HG02973 (cell line): Measurements from ENCODE around the gene MIPOL1.

Experiments used
- ATAC-seq: cut with Tn5 transposase; IDR thresholded peaks from one replicate; pipeline ENCODE4 v1.9.1; 2021; ENCODE audit warnings: moderate library complexity; ENCODE audit not compliant: unreplicated experiment

Gene MIPOL1

DNA sequence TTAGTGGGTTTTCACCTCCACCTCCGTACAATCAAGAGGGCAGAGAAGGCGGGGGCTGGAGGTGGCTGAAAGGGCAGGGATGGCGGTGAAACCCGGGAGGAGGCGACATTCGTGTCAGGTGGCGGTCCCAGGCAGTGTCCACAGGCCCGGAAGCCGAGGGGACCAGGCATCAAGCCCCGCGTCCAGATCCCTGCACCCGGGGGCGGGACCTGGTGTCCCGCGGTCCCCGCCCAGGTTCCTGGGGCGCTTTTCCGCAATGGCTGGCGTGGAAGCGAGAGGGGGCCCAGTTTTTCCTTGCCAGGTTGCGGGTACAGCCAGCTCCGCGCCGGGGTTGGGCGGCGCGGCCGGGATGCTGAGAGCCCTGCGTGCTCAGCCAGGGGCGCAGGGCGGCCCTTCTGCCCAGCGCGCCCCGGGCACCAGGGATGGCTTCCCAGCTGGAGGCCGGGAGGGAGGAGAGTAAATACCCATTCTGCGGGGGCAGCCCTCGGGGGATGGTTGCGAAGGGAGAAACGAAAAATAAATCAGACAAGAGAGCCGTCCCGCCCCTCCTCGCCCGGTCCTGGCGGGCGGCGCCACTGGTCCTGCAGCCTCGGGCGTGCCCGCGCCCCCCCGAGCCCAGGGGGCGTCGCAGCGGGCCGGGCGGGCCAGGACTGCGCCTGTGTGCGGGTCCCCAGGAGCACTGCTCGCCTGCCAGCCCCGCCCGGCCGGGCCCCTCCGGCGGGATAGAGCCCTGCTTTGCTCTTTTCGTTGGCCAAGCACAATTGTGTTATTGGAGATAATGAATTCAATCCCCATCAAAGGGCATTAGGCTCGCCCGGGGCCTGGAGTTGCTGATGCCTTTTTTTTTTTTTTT, 385.8 kb downstream of the MIPOL1 start:
- ATAC-seq, result no peak

- ATAC-seq, result no peak
Measured at GRCh38 chr14:37584211-37585100, 386.7 kb downstream of the MIPOL1 start.

DNA sequence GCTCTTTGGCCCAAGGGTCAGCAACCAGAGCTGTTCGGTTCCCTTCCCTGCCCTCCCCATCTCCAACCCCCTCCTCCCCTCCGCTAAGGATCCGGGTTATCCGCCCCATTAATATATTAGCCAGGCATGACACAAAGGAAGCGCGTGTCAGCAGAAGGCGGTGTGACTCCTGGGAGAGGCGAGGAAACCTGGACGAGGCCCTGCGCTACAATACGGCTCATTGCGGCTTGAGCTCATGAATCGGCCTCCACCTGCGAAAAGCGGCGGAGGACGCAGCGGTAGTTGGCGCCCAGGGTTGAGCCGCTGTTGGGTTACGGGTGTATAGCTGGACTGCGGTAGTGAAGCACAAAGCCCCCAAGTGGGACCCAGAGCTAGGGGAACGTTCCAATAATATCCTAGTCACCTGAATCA, 387.4 kb downstream of the MIPOL1 start:
- no peak for ATAC-seq

GRCh38 chr14:37585971-37586796, 388.4 kb downstream of the MIPOL1 start:
- ATAC-seq, result no peak

GRCh38 chr14:37586797-37587130, 389.0 kb downstream of the MIPOL1 start:
- ATAC-seq, result no peak

DNA sequence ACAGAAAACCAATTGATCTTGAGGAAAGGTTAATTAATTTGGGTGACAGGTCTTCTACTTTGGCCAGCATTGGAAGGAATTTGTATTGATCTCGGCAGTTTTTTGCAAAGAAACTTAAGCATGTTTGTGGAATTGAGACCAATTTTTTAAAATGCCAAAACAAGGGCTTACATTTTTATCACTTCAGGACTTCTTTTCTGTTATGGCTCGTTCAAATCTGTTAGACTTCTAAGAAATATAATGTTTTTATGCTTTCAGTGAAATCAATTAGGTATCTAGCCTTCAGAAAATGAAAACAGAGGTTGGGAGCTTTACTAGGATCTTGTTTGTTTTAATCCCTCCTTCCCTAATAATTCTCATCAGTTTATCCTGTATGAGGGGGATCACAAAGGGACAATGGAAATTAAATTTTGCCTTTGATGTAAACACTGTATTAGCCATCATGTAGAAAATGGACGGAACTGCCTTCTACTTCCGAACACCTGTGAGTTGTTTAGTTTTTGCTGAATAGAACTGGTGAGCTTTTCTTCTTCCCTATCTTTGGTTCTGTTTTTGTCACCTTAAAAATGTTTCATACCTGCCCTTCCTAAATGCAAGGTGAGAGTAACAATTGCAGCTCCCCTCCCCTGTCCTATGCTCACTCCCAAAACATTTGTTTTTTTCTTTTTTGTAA, 389.5 kb downstream of the MIPOL1 start:
- ATAC-seq, result no peak

DNA sequence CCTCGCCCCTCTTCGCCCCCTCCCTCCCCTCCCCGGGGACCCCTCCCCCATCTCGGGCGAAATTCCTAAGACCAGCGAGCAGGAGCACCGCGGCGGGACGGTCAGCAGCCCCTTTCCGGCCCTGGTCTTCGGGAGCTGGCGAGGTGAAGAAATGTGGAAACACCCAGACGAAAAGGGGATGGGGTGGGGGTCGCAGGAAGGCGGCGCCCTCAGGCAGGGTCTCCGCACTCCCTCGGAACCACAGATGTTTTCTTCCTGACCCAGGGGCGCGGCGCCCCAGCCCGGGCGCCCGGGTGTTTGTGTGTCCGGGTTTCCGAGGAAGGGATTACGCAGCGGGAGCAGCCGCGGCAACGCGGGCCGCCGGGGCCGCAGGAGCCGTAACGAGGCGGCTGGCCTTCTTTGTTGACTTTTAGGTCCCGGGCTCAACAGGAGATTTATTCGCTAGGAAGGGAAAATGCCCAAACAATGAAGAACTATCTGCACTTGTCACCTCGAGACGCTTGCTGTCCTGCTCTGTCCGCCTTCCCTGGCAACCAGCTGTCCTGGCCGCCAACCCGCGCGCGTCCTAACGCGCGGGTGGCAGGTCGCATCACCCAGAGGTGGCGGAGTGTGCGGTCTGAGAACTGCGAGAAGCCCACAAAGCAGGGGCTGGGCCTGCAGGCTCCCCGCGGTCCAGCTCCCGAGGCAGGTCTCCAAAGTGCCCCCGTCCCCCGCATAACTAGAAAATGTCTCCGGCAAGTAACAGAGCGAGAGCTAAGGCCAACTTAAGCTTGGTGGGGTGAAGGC, 390.3 kb downstream of the MIPOL1 start:
- ATAC-seq, result no peak

GRCh38 chr14:37588667-37588955, 390.9 kb downstream of the MIPOL1 start:
- ATAC-seq, result no peak

DNA sequence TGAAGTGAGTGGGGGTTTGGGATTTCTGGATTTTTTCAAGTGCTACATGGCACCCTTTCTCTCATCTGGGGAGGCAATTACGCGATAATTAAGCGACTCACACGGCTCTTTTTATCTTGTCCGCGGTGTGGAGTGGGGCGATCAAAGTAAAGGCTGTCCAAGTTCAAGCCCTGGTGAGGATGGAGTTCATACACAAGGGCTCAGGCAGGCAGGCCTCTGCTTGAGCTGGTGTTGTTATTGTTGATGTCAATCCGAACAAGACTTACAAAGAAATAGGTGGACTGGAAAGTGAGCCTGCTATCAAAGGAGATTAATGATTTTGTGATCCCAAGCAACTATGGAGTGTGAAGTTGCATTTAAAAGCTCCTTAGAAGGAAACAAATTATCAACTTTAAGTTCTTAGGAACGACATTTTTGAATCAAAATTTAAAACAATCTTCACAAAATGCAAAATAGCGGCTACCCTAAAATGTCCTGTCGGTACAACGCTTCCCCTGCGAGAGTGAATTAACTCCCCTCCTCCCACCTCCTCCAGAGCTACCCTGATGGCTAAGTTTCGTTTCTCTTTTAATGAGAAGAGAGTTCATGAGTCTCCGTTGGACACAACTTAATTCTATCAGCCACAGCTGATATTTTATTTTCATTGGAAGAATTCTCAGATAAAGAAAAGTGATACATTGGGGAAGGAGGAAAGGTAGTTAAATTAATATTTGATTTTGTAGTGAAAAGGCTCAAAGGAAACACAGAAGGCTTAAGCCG, 391.4 kb downstream of the MIPOL1 start:
- no peak for ATAC-seq

- no peak for ATAC-seq
Measured at GRCh38 chr14:37589715-37590427, 392.1 kb downstream of the MIPOL1 start.

DNA sequence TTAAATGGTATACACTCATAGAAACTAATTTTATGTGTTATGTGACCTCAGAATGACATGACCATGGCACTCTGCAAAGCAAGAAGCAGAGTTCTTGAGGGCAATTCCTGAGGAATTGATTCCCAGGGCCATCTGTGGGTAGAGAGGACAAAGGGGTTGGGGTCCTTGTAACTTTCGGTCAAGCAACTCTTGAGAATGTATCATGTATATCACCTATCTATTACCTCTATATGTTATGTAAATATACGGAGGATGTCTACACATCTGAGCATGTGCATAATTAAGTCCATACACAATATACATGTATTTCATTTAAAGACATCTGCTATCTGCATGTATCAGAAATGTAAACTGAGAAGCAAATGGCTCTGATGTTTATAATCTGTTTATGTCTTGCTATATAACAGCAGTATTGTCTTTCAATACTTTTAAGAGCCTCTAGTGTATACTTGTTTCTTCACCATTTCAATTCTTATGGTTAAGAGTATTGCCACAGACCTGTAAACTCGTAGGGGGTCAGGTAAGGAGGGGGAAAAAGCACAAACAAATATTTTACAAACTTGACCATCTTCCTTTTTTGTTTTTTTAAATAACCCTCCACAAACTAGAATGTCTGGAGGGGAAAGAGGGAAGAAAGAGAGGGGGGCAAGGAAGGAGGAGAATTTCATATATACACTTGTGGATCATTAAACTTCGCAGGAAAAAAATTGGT, 392.8 kb downstream of the MIPOL1 start:
- no peak for ATAC-seq

- ATAC-seq, result no peak
Measured at GRCh38 chr14:37591311-37591940, 393.7 kb downstream of the MIPOL1 start.

DNA sequence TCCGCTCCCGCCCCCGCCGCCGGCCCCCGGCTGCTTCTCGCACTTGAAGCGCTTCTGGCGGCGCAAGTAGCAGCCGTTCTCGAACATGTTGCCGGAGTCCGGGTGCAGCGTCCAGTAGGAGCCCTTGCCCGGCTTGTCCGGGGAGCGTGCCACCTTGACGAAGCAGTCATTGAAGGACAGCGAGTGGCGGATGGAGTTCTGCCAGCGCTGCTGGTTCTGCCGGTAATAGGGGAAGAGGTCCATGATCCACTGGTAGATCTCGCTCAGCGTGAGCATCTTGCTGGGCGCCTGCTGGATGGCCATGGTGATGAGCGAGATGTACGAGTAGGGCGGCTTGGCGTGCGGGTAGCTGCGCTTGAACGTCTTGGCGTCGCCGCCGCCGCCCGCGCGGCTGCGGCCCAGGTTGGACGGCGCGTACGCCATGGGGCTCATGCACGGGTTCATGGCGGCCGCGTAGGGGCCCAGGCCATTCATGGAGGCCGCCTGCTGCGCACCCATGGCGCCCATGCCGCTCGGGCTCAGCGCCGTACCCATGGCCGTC, 394.3 kb downstream of the MIPOL1 start:
- ATAC-seq, result no peak

GRCh38 chr14:37592482-37593408, 395.0 kb downstream of the MIPOL1 start:
- no peak for ATAC-seq

GRCh38 chr14:37593511-37594237, 395.9 kb downstream of the MIPOL1 start:
- ATAC-seq, result no peak
